SK-N-SH treated with all-trans-retinoic acid at 6 μM for 48 hours (cell line): ENCODE measurements around the gene HDAC4.

Experiments
- ARNTL ChIP-seq: fragments of 450-650 bp; formaldehyde crosslinking; IDR thresholded peaks from 2 replicates; pipeline ENCODE4 v1.5.0; 2020; ENCODE audit warnings: low read depth, mild to moderate bottlenecking, moderate library complexity, borderline replicate concordance
- BACH2 ChIP-seq: fragments of 250-450 bp; sonication (Bioruptor Pico); IDR thresholded peaks from 2 replicates; pipeline ENCODE4 v1.9.0; 2021; ENCODE audit warnings: mild to moderate bottlenecking, borderline replicate concordance
- CREB5 ChIP-seq: fragments of 250-450 bp; sonication (Bioruptor Pico); IDR thresholded peaks from 2 replicates; pipeline ENCODE4 v1.5.1; 2020; ENCODE audit warnings: low read depth, mild to moderate bottlenecking, moderate library complexity
- ESRRG ChIP-seq: fragments of 250-450 bp; sonication (Bioruptor Pico); IDR thresholded peaks from 2 replicates; pipeline ENCODE4 v1.6.1; 2021; ENCODE audit warnings: mild to moderate bottlenecking
- GLIS3 ChIP-seq: fragments of 250-450 bp; sonication (Bioruptor Pico); IDR thresholded peaks from 2 replicates; pipeline ENCODE4 v1.5.0; 2020; ENCODE audit warnings: mild to moderate bottlenecking, moderate library complexity
- ZFP3 ChIP-seq: fragments of 250-450 bp; sonication (Bioruptor Pico); IDR thresholded peaks from 2 replicates; pipeline ENCODE4 v1.5.0; 2020; ENCODE audit warnings: mild to moderate bottlenecking, moderate library complexity
- ZFP30 ChIP-seq: fragments of 450-650 bp; formaldehyde crosslinking; IDR thresholded peaks from 2 replicates; pipeline ENCODE4 v1.5.0; 2022; ENCODE audit warnings: mild to moderate bottlenecking, moderate library complexity
- TF ChIP-seq, protein P1 (sequence below): fragments of 250-450 bp; sonication (Bioruptor Pico); IDR thresholded peaks from 2 replicates; pipeline ENCODE4 v1.5.1; 2021; ENCODE audit warnings: mild to moderate bottlenecking, moderate library complexity
- TF ChIP-seq, protein P2 (sequence below): fragments of 250-450 bp; sonication (Bioruptor Pico); IDR thresholded peaks from 2 replicates; pipeline ENCODE4 v1.8.0; 2021; ENCODE audit warnings: low read depth, mild to moderate bottlenecking, moderate library complexity, borderline replicate concordance
- TF ChIP-seq, protein P3 (sequence below): fragments of 250-450 bp; sonication (Bioruptor Pico); IDR thresholded peaks from 2 replicates; pipeline ENCODE4 v1.5.0; 2020; ENCODE audit warnings: mild to moderate bottlenecking, moderate library complexity

DNA sequence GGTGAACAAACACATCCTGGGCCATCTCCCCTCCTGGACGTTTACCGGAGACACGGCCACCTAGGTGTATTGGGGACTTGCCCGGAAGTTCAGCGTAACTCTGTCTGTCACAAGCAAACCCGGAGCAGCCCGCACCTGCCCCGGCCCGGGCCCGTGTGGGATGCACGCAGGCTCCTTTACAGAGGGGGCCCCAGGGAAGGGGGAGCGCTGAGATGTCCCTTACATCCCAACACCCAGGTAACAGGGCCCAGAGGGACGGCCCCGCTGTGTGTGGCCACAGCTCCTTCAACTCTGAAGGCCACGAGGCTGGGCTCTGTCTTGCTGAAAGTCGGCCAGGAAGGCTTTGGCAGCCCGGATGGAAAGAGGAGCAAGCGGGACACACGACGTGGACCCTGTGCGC, 340.1 kb downstream of the HDAC4 start:
- TF ChIP-seq ZFP3 (CRISPR knock-in tag) (no peak), ZFP30 (no peak), ESRRG (no peak), ARNTL (CRISPR knock-in tag) (no peak), BACH2 (CRISPR knock-in tag) (no peak), GLIS3 (no peak), CREB5 (no peak)
- TF ChIP-seq, protein P1, sequence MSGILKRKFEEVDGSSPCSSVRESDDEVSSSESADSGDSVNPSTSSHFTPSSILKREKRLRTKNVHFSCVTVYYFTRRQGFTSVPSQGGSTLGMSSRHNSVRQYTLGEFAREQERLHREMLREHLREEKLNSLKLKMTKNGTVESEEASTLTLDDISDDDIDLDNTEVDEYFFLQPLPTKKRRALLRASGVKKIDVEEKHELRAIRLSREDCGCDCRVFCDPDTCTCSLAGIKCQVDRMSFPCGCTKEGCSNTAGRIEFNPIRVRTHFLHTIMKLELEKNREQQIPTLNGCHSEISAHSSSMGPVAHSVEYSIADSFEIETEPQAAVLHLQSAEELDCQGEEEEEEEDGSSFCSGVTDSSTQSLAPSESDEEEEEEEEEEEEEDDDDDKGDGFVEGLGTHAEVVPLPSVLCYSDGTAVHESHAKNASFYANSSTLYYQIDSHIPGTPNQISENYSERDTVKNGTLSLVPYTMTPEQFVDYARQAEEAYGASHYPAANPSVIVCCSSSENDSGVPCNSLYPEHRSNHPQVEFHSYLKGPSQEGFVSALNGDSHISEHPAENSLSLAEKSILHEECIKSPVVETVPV (CRISPR knock-in tag), result no peak
- TF ChIP-seq, protein P2, sequence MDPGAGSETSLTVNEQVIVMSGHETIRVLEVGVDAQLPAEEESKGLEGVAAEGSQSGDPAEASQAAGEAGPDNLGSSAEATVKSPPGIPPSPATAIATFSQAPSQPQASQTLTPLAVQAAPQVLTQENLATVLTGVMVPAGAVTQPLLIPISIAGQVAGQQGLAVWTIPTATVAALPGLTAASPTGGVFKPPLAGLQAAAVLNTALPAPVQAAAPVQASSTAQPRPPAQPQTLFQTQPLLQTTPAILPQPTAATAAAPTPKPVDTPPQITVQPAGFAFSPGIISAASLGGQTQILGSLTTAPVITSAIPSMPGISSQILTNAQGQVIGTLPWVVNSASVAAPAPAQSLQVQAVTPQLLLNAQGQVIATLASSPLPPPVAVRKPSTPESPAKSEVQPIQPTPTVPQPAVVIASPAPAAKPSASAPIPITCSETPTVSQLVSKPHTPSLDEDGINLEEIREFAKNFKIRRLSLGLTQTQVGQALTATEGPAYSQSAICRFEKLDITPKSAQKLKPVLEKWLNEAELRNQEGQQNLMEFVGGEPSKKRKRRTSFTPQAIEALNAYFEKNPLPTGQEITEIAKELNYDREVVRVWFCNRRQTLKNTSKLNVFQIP (CRISPR knock-in tag), result no peak
- TF ChIP-seq, protein P3, sequence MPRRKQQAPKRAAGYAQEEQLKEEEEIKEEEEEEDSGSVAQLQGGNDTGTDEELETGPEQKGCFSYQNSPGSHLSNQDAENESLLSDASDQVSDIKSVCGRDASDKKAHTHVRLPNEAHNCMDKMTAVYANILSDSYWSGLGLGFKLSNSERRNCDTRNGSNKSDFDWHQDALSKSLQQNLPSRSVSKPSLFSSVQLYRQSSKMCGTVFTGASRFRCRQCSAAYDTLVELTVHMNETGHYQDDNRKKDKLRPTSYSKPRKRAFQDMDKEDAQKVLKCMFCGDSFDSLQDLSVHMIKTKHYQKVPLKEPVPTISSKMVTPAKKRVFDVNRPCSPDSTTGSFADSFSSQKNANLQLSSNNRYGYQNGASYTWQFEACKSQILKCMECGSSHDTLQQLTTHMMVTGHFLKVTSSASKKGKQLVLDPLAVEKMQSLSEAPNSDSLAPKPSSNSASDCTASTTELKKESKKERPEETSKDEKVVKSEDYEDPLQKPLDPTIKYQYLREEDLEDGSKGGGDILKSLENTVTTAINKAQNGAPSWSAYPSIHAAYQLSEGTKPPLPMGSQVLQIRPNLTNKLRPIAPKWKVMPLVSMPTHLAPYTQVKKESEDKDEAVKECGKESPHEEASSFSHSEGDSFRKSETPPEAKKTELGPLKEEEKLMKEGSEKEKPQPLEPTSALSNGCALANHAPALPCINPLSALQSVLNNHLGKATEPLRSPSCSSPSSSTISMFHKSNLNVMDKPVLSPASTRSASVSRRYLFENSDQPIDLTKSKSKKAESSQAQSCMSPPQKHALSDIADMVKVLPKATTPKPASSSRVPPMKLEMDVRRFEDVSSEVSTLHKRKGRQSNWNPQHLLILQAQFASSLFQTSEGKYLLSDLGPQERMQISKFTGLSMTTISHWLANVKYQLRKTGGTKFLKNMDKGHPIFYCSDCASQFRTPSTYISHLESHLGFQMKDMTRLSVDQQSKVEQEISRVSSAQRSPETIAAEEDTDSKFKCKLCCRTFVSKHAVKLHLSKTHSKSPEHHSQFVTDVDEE, result no peak
